IMR-90 (cell line): ENCODE measurements around the gene PRAC2. TPM values are rescaled to one million over a fixed set of nuclear protein-coding genes. Genes with fewer than 3 reads are reported as not detected.

ENCODE experiments used
- ATAC-seq: fragments of 200-7000 bp; cut with Tn5 transposase; 2 replicates; pipeline ENCODE4 v1.9.1; 2020; ENCODE audit warnings: low read depth, mild to moderate bottlenecking, moderate library complexity
- BruUV-seq: library from RNA; stranded (reverse); fragments of 400-500 nt; replicated peaks from 2 replicates; lab custom pipeline; 2021; lab: Mats Ljungman, UMichigan
- CTCF ChIA-PET: fragments of 300-600 bp; formaldehyde crosslinking; extraction: SDS; loops from one replicate; lab custom pipeline; 2021; ENCODE audit warnings: antibody characterized with exemption; lab: Yijun Ruan, JAX
- POLR2A ChIA-PET: fragments of 300-600 bp; sonication (Branson Sonifier 250); formaldehyde crosslinking; loops from one replicate; lab custom pipeline; 2022; ENCODE audit warnings: antibody characterized with exemption; ENCODE audit not compliant: unreplicated experiment; lab: Charles Lee
- DNase-seq: peaks from one replicate; pipeline ENCODE4 v3.0.0; 2013
- H2AFZ ChIP-seq: replicated peaks from 2 replicates; pipeline ENCODE3; 2013; ENCODE audit warnings: low read length, mild to moderate bottlenecking; ENCODE audit not compliant: poor library complexity
- H2AK5ac ChIP-seq: 2 replicates; pipeline ENCODE4 v1.6.1; 2013; ENCODE audit warnings: low read depth, low read length, inconsistent platforms
- H2AK9ac ChIP-seq: replicated peaks from 2 replicates; pipeline ENCODE3; 2013; ENCODE audit warnings: mild to moderate bottlenecking, low read depth, low read length, moderate library complexity; ENCODE audit not compliant: poor library complexity
- H2BK120ac ChIP-seq: 2 replicates; pipeline ENCODE4 v1.6.1; 2013; ENCODE audit warnings: low read depth, low read length, inconsistent platforms
- H2BK15ac ChIP-seq: 3 replicates; pipeline ENCODE4 v1.6.1; 2013; ENCODE audit warnings: low read depth, low read length, inconsistent platforms
- H2BK20ac ChIP-seq: 2 replicates; pipeline ENCODE4 v1.6.1; 2013; ENCODE audit warnings: low read depth, mild to moderate bottlenecking, inconsistent platforms, low read length, moderate library complexity
- H2BK5ac ChIP-seq: 2 replicates; pipeline ENCODE4 v1.6.1; 2013; ENCODE audit warnings: mild to moderate bottlenecking, low read depth, low read length, inconsistent platforms; ENCODE audit not compliant: poor library complexity, severe bottlenecking
- H3K14ac ChIP-seq: replicated peaks from 2 replicates; pipeline ENCODE4 v1.6.1; 2013; ENCODE audit warnings: low read depth, low read length, inconsistent platforms
- H3K18ac ChIP-seq: 2 replicates; pipeline ENCODE4 v1.6.1; 2013; ENCODE audit warnings: low read depth, low read length, control low read depth
- H3K23ac ChIP-seq: 2 replicates; pipeline ENCODE4 v1.6.1; 2013; ENCODE audit warnings: low read depth, low read length, inconsistent platforms
- H3K27ac ChIP-seq: 2 replicates; pipeline ENCODE4 v1.5.1; 2013; ENCODE audit warnings: mild to moderate bottlenecking, control low read depth, low read length; ENCODE audit not compliant: insufficient read depth
- H3K27me3 ChIP-seq: 2 replicates; pipeline ENCODE4 v1.6.1; 2013; ENCODE audit warnings: low read length; ENCODE audit not compliant: control insufficient read depth, insufficient read depth
- H3K36me3 ChIP-seq: 2 replicates; pipeline ENCODE4 v1.6.1; 2013; ENCODE audit warnings: low read length, mixed read lengths; ENCODE audit not compliant: control insufficient read depth, insufficient read depth
- H3K4ac ChIP-seq: 2 replicates; pipeline ENCODE4 v1.6.1; 2013; ENCODE audit warnings: low read depth, low read length, inconsistent platforms
- H3K4me1 ChIP-seq: 2 replicates; pipeline ENCODE4 v1.6.1; 2013; ENCODE audit warnings: low read length, mixed read lengths; ENCODE audit not compliant: control insufficient read depth, insufficient read depth
- H3K4me2 ChIP-seq: 2 replicates; pipeline ENCODE4 v1.6.1; 2013; ENCODE audit warnings: low read depth, mild to moderate bottlenecking, control low read depth, low read length, moderate library complexity
- H3K4me3 ChIP-seq: 2 replicates; pipeline ENCODE4 v1.5.1; 2013; ENCODE audit warnings: low read depth, mild to moderate bottlenecking, control low read depth, low read length, moderate library complexity; ENCODE audit not compliant: insufficient read depth
- H3K56ac ChIP-seq: 2 replicates; pipeline ENCODE4 v1.6.1; 2013; ENCODE audit warnings: low read length, inconsistent platforms; ENCODE audit not compliant: insufficient read depth; ENCODE audit errors: extremely low read depth
- H3K79me1 ChIP-seq, 2 experiments: 2 replicates each; pipeline ENCODE4 v1.6.1; 2013; ENCODE audit warnings: low read length in 2 of 2, inconsistent platforms in 1 of 2, low read depth in 1 of 2
- H3K9ac ChIP-seq: 2 replicates; pipeline ENCODE4 v1.6.1; 2013; ENCODE audit warnings: low read depth, low read length, control low read depth
- H3K9me1 ChIP-seq: 2 replicates; pipeline ENCODE4 v1.6.1; 2013; ENCODE audit warnings: low read length, inconsistent platforms; ENCODE audit not compliant: insufficient read depth
- H3K9me3 ChIP-seq: 2 replicates; pipeline ENCODE4 v1.6.1; 2013; ENCODE audit warnings: low read length; ENCODE audit not compliant: control insufficient read depth, insufficient read depth
- H4K20me1 ChIP-seq: 2 replicates; pipeline ENCODE4 v1.6.1; 2013; ENCODE audit warnings: low read length, inconsistent platforms; ENCODE audit not compliant: insufficient read depth
- H4K5ac ChIP-seq: 2 replicates; pipeline ENCODE4 v1.6.1; 2013; ENCODE audit warnings: mild to moderate bottlenecking, low read depth, low read length, control low read depth
- H4K8ac ChIP-seq, 2 experiments: 2 replicates each; pipeline ENCODE4 v1.6.1; 2013; ENCODE audit warnings: low read depth in 2 of 2, low read length in 2 of 2, control low read depth in 1 of 2, inconsistent platforms in 1 of 2
- H4K91ac ChIP-seq: 2 replicates; pipeline ENCODE4 v1.6.1; 2013; ENCODE audit warnings: low read depth, low read length, inconsistent platforms; ENCODE audit not compliant: insufficient read depth
- BHLHE40 ChIP-seq: fragments of 150-350 bp; IDR thresholded peaks from 2 replicates; pipeline ENCODE4 v1.6.1; 2016; ENCODE audit warnings: mild to moderate bottlenecking, low read depth, low read length
- CEBPB ChIP-seq: IDR thresholded peaks from 2 replicates; pipeline ENCODE4 v1.6.1; 2012; ENCODE audit warnings: low read depth, low read length, improper control_type of control experiment
- CHD1 ChIP-seq: IDR thresholded peaks from 2 replicates; pipeline ENCODE4 v1.6.1; 2012; ENCODE audit warnings: low read depth, low read length, improper control_type of control experiment
- CTCF ChIP-seq: conservative IDR thresholded peaks from 2 replicates; pipeline ENCODE4 v1.5.1; 2012; ENCODE audit warnings: mild to moderate bottlenecking, low read depth, low read length, improper control_type of control experiment
- ELK1 ChIP-seq: fragments of 150-350 bp; IDR thresholded peaks from 2 replicates; pipeline ENCODE4 v1.6.1; 2016; ENCODE audit warnings: low read depth, mild to moderate bottlenecking, low read length, moderate library complexity, borderline replicate concordance
- MXI1 ChIP-seq: IDR thresholded peaks from 2 replicates; pipeline ENCODE4 v1.6.1; 2012; ENCODE audit warnings: low read depth, mild to moderate bottlenecking, low read length, moderate library complexity, borderline replicate concordance
- SMC3 ChIP-seq: fragments of 150-350 bp; IDR thresholded peaks from 2 replicates; pipeline ENCODE4 v1.6.1; 2016; ENCODE audit warnings: low read depth, mild to moderate bottlenecking, antibody characterized with exemption, low read length, moderate library complexity
- WGBS, 2 experiments: methylation state at CpG; one replicate each; pipeline versions ENCODE4 v1.1.5 to v1.1.7; 2013; ENCODE audit warnings: missing lambda C conversion rate in 2 of 2; ENCODE audit not compliant: insufficient read length in 1 of 2; ENCODE audit errors: extremely low coverage in 2 of 2; 5-methylcytosine and 5-hydroxymethylcytosine counted together
- dilution Hi-C: fragments of 300-500 bp; cut with HindIII; formaldehyde crosslinking; loops from one replicate; pipeline ENCODE4 v1.14.3; 2018; ENCODE audit warnings: low sequenced_read_pairs; ENCODE audit not compliant: unreplicated experiment
- in situ Hi-C: fragments of 300-500 bp; cut with MboI; formaldehyde crosslinking; loops from 3 replicates; pipeline ENCODE4 v1.14.3; 2019; ENCODE audit warnings: low sequenced_read_pairs, inconsistent platforms, mixed read lengths
- intact Hi-C: fragments of 100-400 bp; cut with micrococcal nuclease; formaldehyde crosslinking; loops from 2 replicates; pipeline ENCODE4 v1.10.0; 2022
- polyA plus RNA-seq, 3 experiments: library from polyadenylated mRNA; depleted of rRNA; stranded (reverse); fragments of >200 nt; gene quantifications; 2 replicates each; pipeline ENCODE4 v1.2.3, GENCODE V29; 2012; ENCODE audit warnings: low replicate concordance in 1 of 3
- total RNA-seq: library from RNA; depleted of rRNA; stranded (reverse); fragments of >200 nt; gene quantifications from 2 replicates; pipeline ENCODE4 v1.2.3, GENCODE V29; 2012
- TF ChIP-seq, protein P1 (sequence below): fragments of 150-350 bp; IDR thresholded peaks from 2 replicates; pipeline ENCODE4 v1.6.1; 2017; ENCODE audit warnings: mild to moderate bottlenecking, antibody characterized with exemption, low read length, low read depth

PRAC2 gene
- total and polyA plus RNA-seq, 2 of the 4 experiments (the other 2 are of a cell fraction): not detected

GRCh38 chr17:48737330-48738043 is 14.5 kb downstream of the PRAC2 start:
- H2BK15ac ChIP-seq: no peak overlapping the region
- WGBS, 2 experiments: 50% methylated on average over 3 of the region's 4 CpGs; no CpG with 5 or more reads in 1 of the 2 experiments
- H2BK120ac ChIP-seq: no peak overlapping the region
- no peak overlapping the region for H3K56ac ChIP-seq
- no TSS peak for BruUV-seq
- no peaks in the 10 kb centered on the region for H3K79me1 ChIP-seq
- no peak for DNase-seq
- H3K9ac ChIP-seq: no peak overlapping the region
- no peak for TF ChIP-seq CEBPB
- TF ChIP-seq CTCF: no peak
- no peak for TF ChIP-seq ELK1
- TF ChIP-seq CHD1: no peak
- no peak for TF ChIP-seq BHLHE40
- no peak for TF ChIP-seq SMC3
- TF ChIP-seq MXI1: no peak
- TF ChIP-seq, protein P1, sequence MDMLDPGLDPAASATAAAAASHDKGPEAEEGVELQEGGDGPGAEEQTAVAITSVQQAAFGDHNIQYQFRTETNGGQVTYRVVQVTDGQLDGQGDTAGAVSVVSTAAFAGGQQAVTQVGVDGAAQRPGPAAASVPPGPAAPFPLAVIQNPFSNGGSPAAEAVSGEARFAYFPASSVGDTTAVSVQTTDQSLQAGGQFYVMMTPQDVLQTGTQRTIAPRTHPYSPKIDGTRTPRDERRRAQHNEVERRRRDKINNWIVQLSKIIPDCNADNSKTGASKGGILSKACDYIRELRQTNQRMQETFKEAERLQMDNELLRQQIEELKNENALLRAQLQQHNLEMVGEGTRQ: no peak
- no peak overlapping the region for H2AK5ac ChIP-seq
- POLR2A ChIA-PET: interaction anchor here (0.6 kb wide), 1 partner anchor 9 kb away, joined by 3 read pairs; the partner anchor contains the start of gene HOXB13
- H3K27ac ChIP-seq: no peak overlapping the region
- no peak overlapping the region for H2AFZ ChIP-seq
- no peak overlapping the region for H3K4me3 ChIP-seq
- H3K4ac ChIP-seq: no peak overlapping the region
- H4K8ac ChIP-seq: no peak overlapping the region
- H3K4me2 ChIP-seq: no peak overlapping the region
- no peak overlapping the region for H2BK5ac ChIP-seq
- no peak overlapping the region for H3K23ac ChIP-seq
- ATAC-seq: no peak
- no peak overlapping the region for H4K5ac ChIP-seq
- no peak overlapping the region for H2BK20ac ChIP-seq
- H3K27me3 ChIP-seq: peaks cover 92% of the 10 kb centered on the region
- intact Hi-C loops: no loop called here
- no peaks in the 10 kb centered on the region for H3K36me3 ChIP-seq
- peaks cover 9% of the 10 kb centered on the region for H3K9me3 ChIP-seq
- dilution Hi-C loops: no loop called here
- CTCF ChIA-PET: interaction anchor here (1.6 kb wide), 1 partner anchor 9 kb away, joined by 5 read pairs; no protein-coding TSS in a partner anchor
- no peak overlapping the region for H2AK9ac ChIP-seq
- in situ Hi-C loops: loop anchor here (10.0 kb wide), 1 partner anchor 47 kb away; no protein-coding TSS in a partner anchor
- H3K14ac ChIP-seq: no peak overlapping the region
- no peaks in the 10 kb centered on the region for H3K9me1 ChIP-seq
- no peaks in the 10 kb centered on the region for H4K20me1 ChIP-seq
- H3K4me1 ChIP-seq: no peaks in the 10 kb centered on the region
- H3K18ac ChIP-seq: no peak overlapping the region
- H4K91ac ChIP-seq: no peak overlapping the region
